PFSK-1 (cell line): Measurements from ENCODE around the gene PLEKHH3.

ENCODE experiments used
- POLR2AphosphoS5 ChIP-seq: IDR thresholded peaks from 2 replicates; pipeline ENCODE4 v1.6.1; 2012; ENCODE audit warnings: low read depth, mild to moderate bottlenecking, control low read depth, low read length, moderate library complexity
- TAF1 ChIP-seq: IDR thresholded peaks from 2 replicates; pipeline ENCODE4 v1.6.1; 2012; ENCODE audit warnings: low read length, control low read depth, borderline replicate concordance; ENCODE audit not compliant: insufficient read depth
- TF ChIP-seq, protein P1 (sequence below), 2 experiments: IDR thresholded peaks; 2 replicates each; pipeline versions ENCODE4 v1.6.1 to v1.8.0; 2011 to 2012; ENCODE audit warnings: low read depth in 2 of 2, low read length in 2 of 2, control low read depth in 1 of 2, inconsistent platforms in 1 of 2, mild to moderate bottlenecking in 1 of 2, moderate library complexity in 1 of 2; ENCODE audit not compliant: insufficient read depth in 1 of 2

DNA sequence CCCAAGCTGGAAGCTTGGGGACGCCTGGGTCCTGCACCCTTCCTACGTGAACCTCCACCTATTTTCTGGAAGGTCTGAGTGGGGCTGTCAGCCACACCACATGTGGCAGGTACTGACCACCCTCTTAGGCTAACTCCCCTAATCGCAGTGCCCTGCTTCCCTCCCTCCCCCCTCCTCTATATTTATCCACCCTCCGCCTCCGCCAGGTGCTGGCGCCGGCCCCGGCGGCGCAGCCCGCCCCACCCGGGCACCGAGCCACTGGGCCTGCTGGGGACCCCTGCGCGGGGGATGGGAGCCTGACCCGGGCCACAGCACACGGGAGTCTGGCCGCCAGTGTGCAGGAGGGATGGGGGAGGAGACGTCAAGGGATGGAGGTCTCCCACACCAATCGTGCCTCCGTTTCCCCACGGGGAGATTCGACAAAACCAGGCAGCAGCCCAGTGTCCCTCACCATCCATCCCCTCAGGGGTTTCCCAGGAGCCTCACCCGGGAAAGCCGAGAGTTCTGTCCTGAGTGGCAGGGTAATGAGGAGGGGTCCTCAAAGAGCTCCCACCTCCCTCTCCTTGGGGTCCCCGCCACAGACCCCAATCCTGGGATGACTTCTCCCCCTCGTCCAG is 1.3 kb downstream of the PLEKHH3 start:
- TF ChIP-seq TAF1 (no peak), POLR2AphosphoS5 (no peak)
- TF ChIP-seq, protein P1, sequence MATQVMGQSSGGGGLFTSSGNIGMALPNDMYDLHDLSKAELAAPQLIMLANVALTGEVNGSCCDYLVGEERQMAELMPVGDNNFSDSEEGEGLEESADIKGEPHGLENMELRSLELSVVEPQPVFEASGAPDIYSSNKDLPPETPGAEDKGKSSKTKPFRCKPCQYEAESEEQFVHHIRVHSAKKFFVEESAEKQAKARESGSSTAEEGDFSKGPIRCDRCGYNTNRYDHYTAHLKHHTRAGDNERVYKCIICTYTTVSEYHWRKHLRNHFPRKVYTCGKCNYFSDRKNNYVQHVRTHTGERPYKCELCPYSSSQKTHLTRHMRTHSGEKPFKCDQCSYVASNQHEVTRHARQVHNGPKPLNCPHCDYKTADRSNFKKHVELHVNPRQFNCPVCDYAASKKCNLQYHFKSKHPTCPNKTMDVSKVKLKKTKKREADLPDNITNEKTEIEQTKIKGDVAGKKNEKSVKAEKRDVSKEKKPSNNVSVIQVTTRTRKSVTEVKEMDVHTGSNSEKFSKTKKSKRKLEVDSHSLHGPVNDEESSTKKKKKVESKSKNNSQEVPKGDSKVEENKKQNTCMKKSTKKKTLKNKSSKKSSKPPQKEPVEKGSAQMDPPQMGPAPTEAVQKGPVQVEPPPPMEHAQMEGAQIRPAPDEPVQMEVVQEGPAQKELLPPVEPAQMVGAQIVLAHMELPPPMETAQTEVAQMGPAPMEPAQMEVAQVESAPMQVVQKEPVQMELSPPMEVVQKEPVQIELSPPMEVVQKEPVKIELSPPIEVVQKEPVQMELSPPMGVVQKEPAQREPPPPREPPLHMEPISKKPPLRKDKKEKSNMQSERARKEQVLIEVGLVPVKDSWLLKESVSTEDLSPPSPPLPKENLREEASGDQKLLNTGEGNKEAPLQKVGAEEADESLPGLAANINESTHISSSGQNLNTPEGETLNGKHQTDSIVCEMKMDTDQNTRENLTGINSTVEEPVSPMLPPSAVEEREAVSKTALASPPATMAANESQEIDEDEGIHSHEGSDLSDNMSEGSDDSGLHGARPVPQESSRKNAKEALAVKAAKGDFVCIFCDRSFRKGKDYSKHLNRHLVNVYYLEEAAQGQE (IDR thresholded peaks at IDR 0.05; ENCODE audit: insufficient read depth in 1 of 2, low read depth in 2 of 2, low read length in 2 of 2) = peak in 1 of 2 experiments; percentile 35; a peak in 1 of 4 replicates
